Stimulated activated CD8-positive, alpha-beta memory T cell treated with anti-CD3 and anti-CD28 coated beads, Interleukin-7, amount 100 ng/mL, for 1 hour (primary cell): ENCODE results near the gene PDC.
"Not testable (repeated sequence)": the region's sequence is repeated elsewhere in the genome, so short reads cannot be mapped to it uniquely, and the experiment has no call there.

Experiments
- DNase-seq, 2 donors: peaks; one replicate each; pipeline ENCODE4 v3.0.0-alpha.2; 2020; ENCODE audit warnings: low read depth in 2 of 2

PDC gene

GRCh38 chr1:186403632-186404031, 57.3 kb downstream of the PDC start:
- DNase-seq: no peak

DNA sequence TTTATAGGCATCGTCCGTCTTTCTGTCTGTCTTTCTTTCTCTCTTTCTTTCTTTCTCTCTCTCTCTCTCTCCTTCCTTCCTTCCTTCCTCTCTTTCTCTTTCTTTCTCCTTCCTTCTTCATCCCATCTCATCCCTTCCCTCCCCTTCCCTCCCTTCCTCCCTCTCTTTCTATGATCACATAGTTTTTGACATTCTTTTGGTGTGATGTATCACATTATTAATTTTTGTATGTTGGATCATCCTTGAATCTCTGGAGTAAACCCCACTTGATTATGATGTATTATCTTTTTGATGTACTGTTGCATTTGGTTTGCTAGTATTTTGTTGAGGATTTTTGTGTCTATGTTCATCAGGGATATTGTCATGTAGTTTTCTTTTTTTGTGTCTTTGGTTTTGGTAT, 59.5 kb downstream of the PDC start:
- DNase-seq: not testable (repeated sequence)
